ENCODE data around the gene CDKAL1.
"Not testable (repeated sequence)": the region's sequence is repeated elsewhere in the genome, so short reads cannot be mapped to it uniquely, and the experiment has no call there.

Gene CDKAL1

GRCh38 chr6:21180800-21181337 lies 646.6 kb downstream of the CDKAL1 start:
- no peak for DNase-seq (ENCODE audit: low read depth)

- DNase-seq (ENCODE audit: low read depth): no peak
Observed at GRCh38 chr6:21181866-21182265, 647.6 kb downstream of the CDKAL1 start.

- DNase-seq (ENCODE audit: low read depth): no peak
Observed at GRCh38 chr6:21182589-21182988, 648.3 kb downstream of the CDKAL1 start.

GRCh38 chr6:21185861-21186478 lies 651.7 kb downstream of the CDKAL1 start:
- no peak for DNase-seq (ENCODE audit: low read depth)

GRCh38 chr6:21186479-21187055 lies 652.3 kb downstream of the CDKAL1 start:
- no peak for DNase-seq (ENCODE audit: low read depth)

- no peak for DNase-seq (ENCODE audit: low read depth)
Observed at GRCh38 chr6:21187485-21187884, 653.2 kb downstream of the CDKAL1 start.

GRCh38 chr6:21188505-21189223 lies 654.4 kb downstream of the CDKAL1 start:
- DNase-seq (ENCODE audit: low read depth): no peak

- DNase-seq (ENCODE audit: low read depth): no peak
Observed at GRCh38 chr6:21189759-21190158, 655.5 kb downstream of the CDKAL1 start.

- DNase-seq (ENCODE audit: low read depth): no peak
Observed at GRCh38 chr6:21190701-21191100, 656.4 kb downstream of the CDKAL1 start.

GRCh38 chr6:21193790-21194475 lies 659.7 kb downstream of the CDKAL1 start:
- no peak for DNase-seq (ENCODE audit: low read depth)

- DNase-seq (ENCODE audit: low read depth): not testable (repeated sequence)
Observed at GRCh38 chr6:21195301-21195700, 661.0 kb downstream of the CDKAL1 start.

GRCh38 chr6:21198032-21198640 lies 663.9 kb downstream of the CDKAL1 start:
- no peak for DNase-seq (ENCODE audit: low read depth)

GRCh38 chr6:21199262-21199661 lies 665.0 kb downstream of the CDKAL1 start:
- DNase-seq (ENCODE audit: low read depth): no peak

GRCh38 chr6:21200134-21200870 lies 666.0 kb downstream of the CDKAL1 start:
- no peak for DNase-seq (ENCODE audit: low read depth)

- no peak for DNase-seq (ENCODE audit: low read depth)
Observed at GRCh38 chr6:21201187-21201586, 666.9 kb downstream of the CDKAL1 start.

- DNase-seq (ENCODE audit: low read depth): no peak
Observed at GRCh38 chr6:21201637-21202350, 667.5 kb downstream of the CDKAL1 start.

GRCh38 chr6:21202521-21202920 lies 668.3 kb downstream of the CDKAL1 start:
- no peak for DNase-seq (ENCODE audit: low read depth)

- no peak for DNase-seq (ENCODE audit: low read depth)
Observed at GRCh38 chr6:21204951-21205350, 670.7 kb downstream of the CDKAL1 start.

GRCh38 chr6:21208081-21208795 lies 674.0 kb downstream of the CDKAL1 start:
- no peak for DNase-seq (ENCODE audit: low read depth)

GRCh38 chr6:21208796-21209186 lies 674.5 kb downstream of the CDKAL1 start:
- no peak for DNase-seq (ENCODE audit: low read depth)

Data from stimulated activated CD8-positive, alpha-beta memory T cell treated with anti-CD3 and anti-CD28 coated beads, Interleukin-4, amount 100 ng/mL, for 24 hours (primary cell).